Esophagus muscularis mucosa (tissue), 4 donors: ENCODE data around the gene BFSP1. TPM values are rescaled to one million over a fixed set of nuclear protein-coding genes. Genes with fewer than 3 reads are reported as not detected.

Experiments
- DNase-seq: peaks from one replicate; pipeline ENCODE4 v3.0.0-alpha.2; 2017; ENCODE audit errors: extremely low spot score
- H3K27ac ChIP-seq, 4 donors: fragments of 200-600 bp; sonication (generic); replicated peaks in 1 of 4; 1 replicate in 3 of 4; 2 replicates in 1 of 4; pipeline ENCODE4 v1.5.1; 2016 to 2019; ENCODE audit warnings: mild to moderate bottlenecking in 1 of 4
- H3K27me3 ChIP-seq, 4 donors: fragments of 200-600 bp; sonication (generic); one replicate each; pipeline versions ENCODE4 v1.5.1 to v1.6.0; 2016 to 2019
- H3K36me3 ChIP-seq, 4 donors: fragments of 200-600 bp; sonication (generic); one replicate each; pipeline ENCODE4 v1.5.1; 2016 to 2019
- H3K4me1 ChIP-seq, 4 donors: fragments of 200-600 bp; sonication (generic); one replicate each; pipeline ENCODE4 v1.5.1; 2016 to 2019
- H3K4me3 ChIP-seq, 4 donors: fragments of 200-600 bp; sonication (generic); 1 replicate in 2 of 4; 2 replicates in 2 of 4; pipeline ENCODE4 v1.5.1; 2016 to 2019; ENCODE audit warnings: mild to moderate bottlenecking in 4 of 4, moderate library complexity in 1 of 4
- H3K9me3 ChIP-seq, 4 donors: fragments of 200-600 bp; sonication (generic); 1 replicate in 3 of 4; 2 replicates in 1 of 4; pipeline ENCODE4 v1.5.1; 2016 to 2019
- EP300 ChIP-seq: sonication (generic); formaldehyde crosslinking; IDR thresholded peaks from one replicate; pipeline ENCODE4 v1.6.1; 2017; ENCODE audit warnings: antibody characterized with exemption
- POLR2A ChIP-seq: fragments of 450-650 bp; IDR thresholded peaks from one replicate; pipeline ENCODE4 v1.6.1; 2017; ENCODE audit warnings: antibody characterized with exemption, moderate library complexity, mild to moderate bottlenecking, low read depth
- POLR2AphosphoS5 ChIP-seq, 2 donors: sonication (generic); formaldehyde crosslinking; IDR thresholded peaks; one replicate each; pipeline ENCODE4 v1.6.1; 2017; ENCODE audit warnings: antibody characterized with exemption in 2 of 2
- WGBS: methylation state at CpG from one replicate; pipeline ENCODE4 v1.1.5; 2018; 5-methylcytosine and 5-hydroxymethylcytosine counted together
- intact Hi-C: fragments of 100-400 bp; cut with DNase I; formaldehyde crosslinking; loops from one replicate; pipeline ENCODE4 v1.15.1; 2023
- total RNA-seq, 4 donors: library from RNA; depleted of rRNA; stranded (reverse); fragments of >200 nt; gene quantifications; one replicate each; pipeline versions ENCODE4 v1.1.0 to v1.2.1, GENCODE V29; 2016
- TF ChIP-seq, protein P1 (sequence below), 3 experiments: fragments of 200-600 bp in 2 of 3; fragments of 450-650 bp in 1 of 3; sonication (generic) in 2 of 3; IDR thresholded peaks; one replicate each; pipeline ENCODE4 v1.5.1; 2017 to 2019; ENCODE audit warnings: antibody characterized with exemption in 3 of 3, mild to moderate bottlenecking in 2 of 3, moderate library complexity in 1 of 3

Gene BFSP1
- total RNA-seq, 4 donors from 2014 or later: 2.7 to 7.3 (median 6.4) TPM

DNA sequence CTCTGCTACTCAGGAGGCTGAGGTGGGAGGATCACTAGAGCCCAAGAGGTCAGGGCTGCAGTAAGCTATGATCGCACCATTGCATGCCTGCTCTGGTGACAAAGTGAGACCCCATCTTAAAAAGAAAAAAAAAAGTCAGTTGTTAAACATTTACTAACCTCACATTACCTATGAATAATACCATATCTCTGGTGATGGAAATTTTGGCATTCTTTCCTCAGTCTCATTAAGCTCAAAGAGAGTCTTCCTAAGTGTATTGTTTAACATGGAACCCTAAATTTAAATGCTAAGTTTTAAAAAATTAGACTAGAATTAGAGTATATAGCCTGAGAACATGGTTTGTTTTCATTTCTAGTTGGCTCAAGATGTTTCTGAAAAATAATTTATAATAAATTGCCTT lies 11.3 kb upstream of the BFSP1 start:
- 70% methylated on average over 1 of the region's 1 CpG for WGBS
- intact Hi-C loops: no loop called here
- H3K4me1 ChIP-seq: peaks cover 9 to 86% (median 83%) of the 10 kb centered on the region in 4 donors

DNA sequence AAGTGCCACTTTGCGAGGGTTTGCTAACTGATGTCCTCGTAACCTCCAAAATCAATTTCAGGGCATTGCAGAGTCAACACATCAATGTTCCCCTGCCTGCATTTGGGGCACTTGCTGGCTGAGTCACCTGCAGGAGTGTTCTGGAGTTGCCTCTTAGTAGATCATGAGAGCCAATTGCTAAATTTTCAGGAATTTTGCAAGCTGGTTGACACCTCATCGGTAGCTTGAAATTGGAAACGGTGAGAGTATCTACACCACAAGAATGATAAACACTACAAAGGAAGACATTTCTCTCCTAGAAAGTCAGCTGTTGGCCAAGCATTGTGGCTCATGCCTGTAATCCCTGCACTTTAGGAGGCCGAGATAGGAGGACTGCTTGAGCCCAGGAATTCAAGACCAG lies 10.8 kb upstream of the BFSP1 start:
- no peak for DNase-seq
- intact Hi-C loops: no loop called here
- Histone ChIP-seq H3K27ac (peak overlapping the region; percentile 79 to 83 (median 82)), H3K4me3 (no peak overlapping the region), H3K27me3 (no peaks in the 10 kb centered on the region), H3K9me3 (no peaks in the 10 kb centered on the region), H3K36me3 (no peaks in the 10 kb centered on the region), H3K4me1 (peaks cover 9 to 89% (median 87%) of the 10 kb centered on the region in 4 donors)
- TF ChIP-seq POLR2A: no peak
- no peak for TF ChIP-seq EP300
- peak in 1 of 2 donors; percentile 48 for TF ChIP-seq POLR2AphosphoS5 (IDR thresholded peaks at IDR 0.05)
- WGBS: 80% methylated on average over 5 of the region's 5 CpGs

More for the DNA sequence above, 11.3 kb upstream of the BFSP1 start:
- H3K27ac ChIP-seq: peak overlapping the region; percentile 79 to 83 (median 82)
- no peaks in the 10 kb centered on the region for H3K9me3 ChIP-seq
- no peak overlapping the region for H3K4me3 ChIP-seq
- TF ChIP-seq, protein P1, sequence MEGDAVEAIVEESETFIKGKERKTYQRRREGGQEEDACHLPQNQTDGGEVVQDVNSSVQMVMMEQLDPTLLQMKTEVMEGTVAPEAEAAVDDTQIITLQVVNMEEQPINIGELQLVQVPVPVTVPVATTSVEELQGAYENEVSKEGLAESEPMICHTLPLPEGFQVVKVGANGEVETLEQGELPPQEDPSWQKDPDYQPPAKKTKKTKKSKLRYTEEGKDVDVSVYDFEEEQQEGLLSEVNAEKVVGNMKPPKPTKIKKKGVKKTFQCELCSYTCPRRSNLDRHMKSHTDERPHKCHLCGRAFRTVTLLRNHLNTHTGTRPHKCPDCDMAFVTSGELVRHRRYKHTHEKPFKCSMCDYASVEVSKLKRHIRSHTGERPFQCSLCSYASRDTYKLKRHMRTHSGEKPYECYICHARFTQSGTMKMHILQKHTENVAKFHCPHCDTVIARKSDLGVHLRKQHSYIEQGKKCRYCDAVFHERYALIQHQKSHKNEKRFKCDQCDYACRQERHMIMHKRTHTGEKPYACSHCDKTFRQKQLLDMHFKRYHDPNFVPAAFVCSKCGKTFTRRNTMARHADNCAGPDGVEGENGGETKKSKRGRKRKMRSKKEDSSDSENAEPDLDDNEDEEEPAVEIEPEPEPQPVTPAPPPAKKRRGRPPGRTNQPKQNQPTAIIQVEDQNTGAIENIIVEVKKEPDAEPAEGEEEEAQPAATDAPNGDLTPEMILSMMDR (IDR thresholded peaks at IDR 0.05): no peak
- no peak for TF ChIP-seq POLR2A
- no peak for TF ChIP-seq POLR2AphosphoS5 (IDR thresholded peaks at IDR 0.05)
- TF ChIP-seq EP300: no peak
- no peaks in the 10 kb centered on the region for H3K27me3 ChIP-seq
- H3K36me3 ChIP-seq: no peaks in the 10 kb centered on the region
- DNase-seq: no peak

DNA sequence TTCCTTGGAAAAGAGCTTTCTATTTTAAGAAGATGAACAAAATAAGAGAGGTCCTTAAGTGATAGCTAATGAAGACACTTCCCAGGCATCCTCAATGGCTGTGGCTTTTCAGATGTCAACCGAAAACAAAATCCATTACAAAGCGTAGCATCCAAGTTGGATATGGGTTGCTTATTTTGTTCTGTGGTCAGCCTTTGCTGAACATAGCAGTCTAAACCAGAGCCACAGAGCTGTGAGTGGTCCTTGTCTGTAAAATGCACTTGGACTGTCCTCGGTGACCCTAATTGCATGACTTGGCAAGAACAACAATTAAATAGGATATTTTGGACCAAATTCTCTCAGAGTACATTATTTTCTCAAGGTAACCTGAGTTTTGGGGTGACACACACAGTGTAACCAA lies 10.4 kb upstream of the BFSP1 start:
- no peak for TF ChIP-seq POLR2AphosphoS5 (IDR thresholded peaks at IDR 0.05)
- no peak for TF ChIP-seq EP300
- no peak for TF ChIP-seq POLR2A
- TF ChIP-seq, protein P1 (IDR thresholded peaks at IDR 0.05): no peak
- intact Hi-C loops: no loop called here
- DNase-seq: no peak
- peak overlapping the region; percentile 79 to 83 (median 82) for H3K27ac ChIP-seq
- peaks cover 9 to 93% (median 91%) of the 10 kb centered on the region in 4 donors for H3K4me1 ChIP-seq
- no peaks in the 10 kb centered on the region for H3K9me3 ChIP-seq
- no peak overlapping the region for H3K4me3 ChIP-seq
- WGBS: 63% methylated on average over 3 of the region's 3 CpGs
- H3K27me3 ChIP-seq: no peaks in the 10 kb centered on the region
- no peaks in the 10 kb centered on the region for H3K36me3 ChIP-seq

DNA sequence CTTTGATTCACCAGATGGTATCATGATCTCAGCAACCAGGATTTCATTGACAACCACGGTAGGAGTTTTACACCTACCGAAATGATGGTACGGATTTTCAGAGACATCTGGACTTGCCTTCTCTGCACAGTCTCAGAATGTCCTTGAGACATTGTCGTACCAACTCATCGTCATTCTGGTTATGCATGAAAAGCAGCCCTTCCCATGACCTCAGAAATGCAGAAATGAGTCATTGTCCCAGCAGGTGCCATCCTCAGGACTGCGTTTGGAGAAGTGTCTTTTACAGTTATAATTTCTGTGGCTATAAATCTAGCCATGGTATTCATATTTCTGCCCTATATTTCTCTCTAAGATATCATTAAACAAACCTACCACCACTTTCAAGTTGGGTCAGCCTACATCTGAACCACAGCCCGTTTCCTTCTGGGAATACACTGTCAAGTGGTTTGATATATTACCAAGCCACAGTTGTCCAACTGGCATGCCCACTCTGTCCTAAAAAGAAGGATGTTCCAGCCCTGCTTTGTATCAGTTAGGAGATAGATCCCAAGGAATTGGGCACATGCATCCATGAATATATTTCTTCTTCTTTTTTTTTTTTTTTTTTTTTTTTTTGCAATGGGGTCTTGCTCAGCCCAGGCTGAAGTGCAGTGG lies 7.5 kb upstream of the BFSP1 start:
- peaks cover 5 to 73% (median 72%) of the 10 kb centered on the region in 4 donors for H3K4me1 ChIP-seq
- WGBS: 60% methylated on average over 7 of the region's 7 CpGs
- intact Hi-C loops: loop anchor here (5.0 kb wide), 1 partner anchor 34 kb away; the partner anchor contains the start of gene DSTN
- peak; percentile 41 to 56 for TF ChIP-seq POLR2AphosphoS5 (IDR thresholded peaks at IDR 0.05)
- TF ChIP-seq EP300: peak; percentile 9
- no peak for TF ChIP-seq POLR2A
- TF ChIP-seq, protein P1 (IDR thresholded peaks at IDR 0.05): no peak
- no peak for DNase-seq
- no peaks in the 10 kb centered on the region for H3K36me3 ChIP-seq
- peak overlapping the region; percentile 64 to 83 (median 76) for H3K27ac ChIP-seq
- no peaks in the 10 kb centered on the region for H3K9me3 ChIP-seq
- H3K27me3 ChIP-seq: no peaks in the 10 kb centered on the region
- H3K4me3 ChIP-seq: no peak overlapping the region

DNA sequence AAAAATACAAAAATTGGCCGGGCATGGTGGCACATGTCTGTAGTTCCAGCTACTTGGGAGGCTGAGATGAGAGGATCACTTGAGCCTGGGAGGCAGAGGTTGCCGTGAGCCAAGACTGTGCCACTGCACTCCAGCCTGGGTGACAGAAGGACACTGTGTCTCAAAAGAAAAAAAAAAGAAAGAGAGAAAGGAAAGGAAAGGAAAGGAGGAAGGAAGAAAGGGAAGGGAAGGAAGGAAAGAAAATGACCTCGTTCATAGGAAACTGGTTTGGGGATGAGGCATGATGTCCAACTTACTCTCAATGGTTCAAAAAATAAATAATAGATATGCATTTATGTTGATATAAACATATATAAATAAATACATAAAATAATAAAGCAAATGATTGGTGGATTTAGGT lies 6.8 kb upstream of the BFSP1 start:
- TF ChIP-seq POLR2AphosphoS5 (IDR thresholded peaks at IDR 0.05) (no peak), POLR2A (no peak), EP300 (no peak)
- TF ChIP-seq, protein P1 (IDR thresholded peaks at IDR 0.05): no peak
- no peaks in the 10 kb centered on the region for H3K27me3 ChIP-seq
- peak overlapping the region; percentile 64 to 83 (median 76) for H3K27ac ChIP-seq
- H3K4me3 ChIP-seq: no peak overlapping the region
- peaks cover 0 to 73% (median 68%) of the 10 kb centered on the region in 4 donors for H3K4me1 ChIP-seq
- DNase-seq: no peak
- no peaks in the 10 kb centered on the region for H3K9me3 ChIP-seq
- no peaks in the 10 kb centered on the region for H3K36me3 ChIP-seq
- 78% methylated on average over 3 of the region's 3 CpGs for WGBS
- intact Hi-C loops: loop anchor here (2.0 to 5.0 kb wide), 2 partner anchors 34 to 77 kb away; partner anchors contain the start of gene DSTN
